ENCODE results near the gene THADA. TPM values are rescaled to one million over a fixed set of nuclear protein-coding genes. Genes with fewer than 3 reads are reported as not detected.
A peak's percentile ranks its signal among the peaks of the same experiment; 100 is the strongest.

Gene THADA
- total and polyA plus RNA-seq, 12 donors = 7.5 to 18.0 (median 15.2) TPM

GRCh38 chr2:43265001-43265400, 330.8 kb downstream of the THADA start:
- no peaks in the 10 kb centered on the region for H3K27me3 ChIP-seq
- no peak for TF ChIP-seq CTCF (IDR thresholded peaks at IDR 0.05)
- ATAC-seq (peak in 4 of 8 donors; percentile 15 to 52 (median 34)), DNase-seq (peak; percentile 46 to 75)
- intact Hi-C loops (cut with DNase I) = loop anchor here in 3 of 10 donors (5.0 to 10.0 kb wide), 4 partner anchors 37 to 77 kb away; no protein-coding TSS in a partner anchor
- no peaks in the 10 kb centered on the region for H3K36me3 ChIP-seq
- 43 to 44% methylated on average over 5 of the region's 5 CpGs for WGBS, 2 donors
- no peak overlapping the region for H3K4me3 ChIP-seq
- no peaks in the 10 kb centered on the region for H3K9me3 ChIP-seq
- H3K27ac ChIP-seq = peak overlapping the region; percentile 32 to 83 (median 68)
- peaks cover 21 to 61% (median 51%) of the 10 kb centered on the region in 9 donors for H3K4me1 ChIP-seq

GRCh38 chr2:43262951-43263350, 332.9 kb downstream of the THADA start:
- Histone ChIP-seq H3K4me3 (no peak overlapping the region), H3K9me3 (no peaks in the 10 kb centered on the region), H3K4me1 (peaks cover 4 to 45% (median 31%) of the 10 kb centered on the region in 9 donors), H3K36me3 (no peaks in the 10 kb centered on the region), H3K27ac (no peak overlapping the region), H3K27me3 (no peaks in the 10 kb centered on the region)
- intact Hi-C loops (cut with DNase I) = loop anchor here in 1 of 10 donors (10.0 kb wide), 1 partner anchor 72 kb away; no protein-coding TSS in a partner anchor
- DNase-seq = no peak
- TF ChIP-seq CTCF (IDR thresholded peaks at IDR 0.05) = no peak
- no peak for ATAC-seq
- 94% methylated on average over 6 of the region's 6 CpGs for WGBS, 2 donors

GRCh38 chr2:43262239-43262638, 333.6 kb downstream of the THADA start:
- Histone ChIP-seq H3K36me3 (peaks cover 0 to 2% (median 0%) of the 10 kb centered on the region in 9 donors), H3K4me3 (no peak overlapping the region), H3K27me3 (no peaks in the 10 kb centered on the region), H3K9me3 (no peaks in the 10 kb centered on the region), H3K4me1 (peaks cover 4 to 38% (median 24%) of the 10 kb centered on the region in 9 donors), H3K27ac (no peak overlapping the region)
- intact Hi-C loops (cut with DNase I) = loop anchor here in 1 of 10 donors (10.0 kb wide), 1 partner anchor 73 kb away; no protein-coding TSS in a partner anchor
- no peak for DNase-seq
- TF ChIP-seq CTCF (IDR thresholded peaks at IDR 0.05) = no peak
- WGBS, 2 donors = 95% methylated on average over 1 of the region's 1 CpG
- ATAC-seq = no peak

- DNase-seq (no peak), ATAC-seq (no peak)
- Histone ChIP-seq H3K4me3 (no peak overlapping the region), H3K9me3 (no peaks in the 10 kb centered on the region), H3K27me3 (no peaks in the 10 kb centered on the region), H3K36me3 (peaks cover 0 to 15% (median 0%) of the 10 kb centered on the region in 9 donors), H3K27ac (no peak overlapping the region), H3K4me1 (peaks cover 0 to 24% (median 16%) of the 10 kb centered on the region in 9 donors)
- TF ChIP-seq CTCF (IDR thresholded peaks at IDR 0.05) = no peak
- WGBS, 2 donors = 95% methylated on average over 1 of the region's 1 CpG
- intact Hi-C loops (cut with DNase I) = no loop called here
Observed at GRCh38 chr2:43259512-43259911, 336.3 kb downstream of the THADA start.

Measured in heart right ventricle (tissue), 16 donors.